Measurements from ENCODE around the gene SEC24B. TPM values are rescaled to one million over a fixed set of nuclear protein-coding genes. Genes with fewer than 3 reads are reported as not detected.

The SEC24B gene
- total RNA-seq: 24.1 and 25.2 TPM in 2 replicates

GRCh38 chr4:109433205-109434006 is at the start of gene SEC24B:
Gene SEC24B (plus strand): TSS chr4:109433815. CDS start chr4:109433870, 55 bp downstream.
- no peak for DNase-seq (ENCODE audit: low read depth)
- Histone ChIP-seq H3K27me3 (ENCODE audit: control insufficient read depth, insufficient read depth, low read length) (no peaks in the 10 kb centered on the region), H3K4me3 (ENCODE audit: low read depth, low read length) (peak within 1 kb of the TSS; percentile 83), H3K36me3 (ENCODE audit: control insufficient read depth, insufficient read depth, low read length) (no peaks in the 10 kb centered on the region)
- TF ChIP-seq CTCF (IDR thresholded peaks at IDR 0.05; ENCODE audit: insufficient read depth, low read length, poor library complexity, severe bottlenecking): peak; percentile 5

- no peak for TF ChIP-seq CTCF (IDR thresholded peaks at IDR 0.05; ENCODE audit: insufficient read depth, low read length, poor library complexity, severe bottlenecking)
- no peak overlapping the region for H3K4me3 ChIP-seq (ENCODE audit: low read depth, low read length)
- no peaks in the 10 kb centered on the region for H3K27me3 ChIP-seq (ENCODE audit: control insufficient read depth, insufficient read depth, low read length)
- DNase-seq (ENCODE audit: low read depth): no peak
- H3K36me3 ChIP-seq (ENCODE audit: control insufficient read depth, insufficient read depth, low read length): no peaks in the 10 kb centered on the region
These were observed 49.8 kb upstream of the SEC24B start for GRCh38 chr4:109383823-109384222.

GRCh38 chr4:109385260-109385659 is 48.4 kb upstream of the SEC24B start:
- no peak for TF ChIP-seq CTCF (IDR thresholded peaks at IDR 0.05; ENCODE audit: insufficient read depth, low read length, poor library complexity, severe bottlenecking)
- Histone ChIP-seq H3K27me3 (ENCODE audit: control insufficient read depth, insufficient read depth, low read length) (no peaks in the 10 kb centered on the region), H3K4me3 (ENCODE audit: low read depth, low read length) (no peak overlapping the region), H3K36me3 (ENCODE audit: control insufficient read depth, insufficient read depth, low read length) (no peaks in the 10 kb centered on the region)
- no peak for DNase-seq (ENCODE audit: low read depth)

- no peak for DNase-seq (ENCODE audit: low read depth)
- no peaks in the 10 kb centered on the region for H3K36me3 ChIP-seq (ENCODE audit: control insufficient read depth, insufficient read depth, low read length)
- H3K4me3 ChIP-seq (ENCODE audit: low read depth, low read length): no peak overlapping the region
- TF ChIP-seq CTCF (IDR thresholded peaks at IDR 0.05; ENCODE audit: insufficient read depth, low read length, poor library complexity, severe bottlenecking): no peak
- no peaks in the 10 kb centered on the region for H3K27me3 ChIP-seq (ENCODE audit: control insufficient read depth, insufficient read depth, low read length)
These were observed 44.1 kb upstream of the SEC24B start for GRCh38 chr4:109389369-109390114.

- TF ChIP-seq CTCF (IDR thresholded peaks at IDR 0.05; ENCODE audit: insufficient read depth, low read length, poor library complexity, severe bottlenecking): no peak
- Histone ChIP-seq H3K4me3 (ENCODE audit: low read depth, low read length) (no peak overlapping the region), H3K27me3 (ENCODE audit: control insufficient read depth, insufficient read depth, low read length) (no peaks in the 10 kb centered on the region), H3K36me3 (ENCODE audit: control insufficient read depth, insufficient read depth, low read length) (no peaks in the 10 kb centered on the region)
- DNase-seq (ENCODE audit: low read depth): no peak
These were observed 43.4 kb upstream of the SEC24B start for GRCh38 chr4:109390115-109390768.

Measured in kidney epithelial cell (primary cell).